Adrenal gland (tissue), 5 donors: ENCODE results near the gene ERCC6L2.

Source experiments
- POLR2A ChIP-seq, 2 donors: fragments of 450-650 bp; IDR thresholded peaks; one replicate each; pipeline ENCODE4 v1.6.1; 2017; ENCODE audit warnings: antibody characterized with exemption in 2 of 2, mild to moderate bottlenecking in 2 of 2, moderate library complexity in 1 of 2
- TF ChIP-seq, protein P1 (sequence below), 6 experiments: fragments of 450-650 bp in 4 of 6; fragments of 200-600 bp in 2 of 6; sonication (generic) in 1 of 6; IDR thresholded peaks; 1 replicate in 5 of 6; 2 replicates in 1 of 6; pipeline versions ENCODE4 v1.5.1 to v1.8.0; 2016 to 2021; ENCODE audit warnings: antibody characterized with exemption in 6 of 6, mild to moderate bottlenecking in 2 of 6, moderate library complexity in 1 of 6
- donor health status: DM: no; HTN: no; CAD: no.

DNA sequence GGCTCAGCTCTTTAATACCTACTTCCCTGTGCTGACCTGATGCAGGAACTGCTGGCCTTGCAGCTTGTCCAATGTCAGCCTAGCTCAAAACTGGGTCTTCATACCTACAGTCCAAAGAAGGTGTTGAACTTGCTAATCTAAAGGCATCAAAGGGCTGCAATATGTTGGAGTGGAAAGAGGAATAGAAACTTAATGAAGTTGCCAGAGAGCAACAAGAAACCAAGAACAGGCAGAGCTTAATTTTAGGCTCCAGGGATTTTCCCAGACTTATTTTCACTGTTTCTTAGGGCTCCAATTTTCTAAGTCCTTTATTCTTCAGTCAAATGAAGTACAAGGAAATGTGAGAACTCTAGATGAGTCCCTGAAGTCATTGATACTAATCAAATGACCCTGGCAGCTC is 17.6 kb upstream of the ERCC6L2 start:
- TF ChIP-seq, protein P1, sequence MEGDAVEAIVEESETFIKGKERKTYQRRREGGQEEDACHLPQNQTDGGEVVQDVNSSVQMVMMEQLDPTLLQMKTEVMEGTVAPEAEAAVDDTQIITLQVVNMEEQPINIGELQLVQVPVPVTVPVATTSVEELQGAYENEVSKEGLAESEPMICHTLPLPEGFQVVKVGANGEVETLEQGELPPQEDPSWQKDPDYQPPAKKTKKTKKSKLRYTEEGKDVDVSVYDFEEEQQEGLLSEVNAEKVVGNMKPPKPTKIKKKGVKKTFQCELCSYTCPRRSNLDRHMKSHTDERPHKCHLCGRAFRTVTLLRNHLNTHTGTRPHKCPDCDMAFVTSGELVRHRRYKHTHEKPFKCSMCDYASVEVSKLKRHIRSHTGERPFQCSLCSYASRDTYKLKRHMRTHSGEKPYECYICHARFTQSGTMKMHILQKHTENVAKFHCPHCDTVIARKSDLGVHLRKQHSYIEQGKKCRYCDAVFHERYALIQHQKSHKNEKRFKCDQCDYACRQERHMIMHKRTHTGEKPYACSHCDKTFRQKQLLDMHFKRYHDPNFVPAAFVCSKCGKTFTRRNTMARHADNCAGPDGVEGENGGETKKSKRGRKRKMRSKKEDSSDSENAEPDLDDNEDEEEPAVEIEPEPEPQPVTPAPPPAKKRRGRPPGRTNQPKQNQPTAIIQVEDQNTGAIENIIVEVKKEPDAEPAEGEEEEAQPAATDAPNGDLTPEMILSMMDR (IDR thresholded peaks at IDR 0.05), result no peak
- TF ChIP-seq POLR2A (IDR thresholded peaks at IDR 0.05), result no peak
